NCI-H1048 (cell line): ENCODE results near the gene TBC1D22A.
"Not testable (repeated sequence)": the region's sequence is repeated elsewhere in the genome, so short reads cannot be mapped to it uniquely, and the experiment has no call there.

Source experiments
- DNase-seq: peaks from one replicate; lab custom pipeline; 2025; lab: John Stamatoyannopoulos, UW

Gene TBC1D22A

DNA sequence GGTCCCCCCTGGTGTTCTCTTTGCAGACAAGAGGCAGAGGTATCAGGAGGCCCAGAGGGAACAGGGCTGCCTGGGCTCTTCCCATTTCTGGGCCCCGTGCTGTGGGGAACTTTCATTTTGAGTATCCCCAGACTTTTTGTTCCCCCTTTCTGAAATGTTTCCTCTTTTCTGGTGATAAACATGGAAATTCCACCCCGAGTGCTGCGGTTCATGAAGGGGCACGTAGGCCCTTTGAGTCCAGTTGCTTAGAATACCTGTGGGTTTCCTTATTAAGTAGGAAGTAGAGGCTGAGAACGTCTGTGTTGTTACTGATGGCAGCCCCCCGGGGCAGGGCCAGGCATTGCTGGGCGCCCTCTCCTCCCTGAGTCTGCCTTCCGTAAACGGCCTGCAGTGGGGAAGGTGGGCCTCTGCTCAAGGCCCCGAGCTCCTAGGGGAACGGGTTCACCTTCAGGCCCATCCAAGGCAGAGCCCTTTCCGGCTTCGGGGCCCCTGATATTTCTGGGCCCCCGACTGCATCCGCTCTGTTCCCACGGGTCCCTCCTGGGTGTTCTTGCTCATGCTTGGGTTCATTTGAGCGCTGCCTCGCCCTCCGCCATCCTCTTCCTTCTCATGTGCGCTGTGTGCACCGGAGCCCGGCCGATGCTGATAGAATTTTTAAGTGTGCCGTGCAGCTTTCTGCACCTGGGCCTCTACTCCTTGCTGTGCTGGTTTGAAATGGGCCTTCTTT lies 12.0 kb downstream of the TBC1D22A start:
- DNase-seq: no peak

DNA sequence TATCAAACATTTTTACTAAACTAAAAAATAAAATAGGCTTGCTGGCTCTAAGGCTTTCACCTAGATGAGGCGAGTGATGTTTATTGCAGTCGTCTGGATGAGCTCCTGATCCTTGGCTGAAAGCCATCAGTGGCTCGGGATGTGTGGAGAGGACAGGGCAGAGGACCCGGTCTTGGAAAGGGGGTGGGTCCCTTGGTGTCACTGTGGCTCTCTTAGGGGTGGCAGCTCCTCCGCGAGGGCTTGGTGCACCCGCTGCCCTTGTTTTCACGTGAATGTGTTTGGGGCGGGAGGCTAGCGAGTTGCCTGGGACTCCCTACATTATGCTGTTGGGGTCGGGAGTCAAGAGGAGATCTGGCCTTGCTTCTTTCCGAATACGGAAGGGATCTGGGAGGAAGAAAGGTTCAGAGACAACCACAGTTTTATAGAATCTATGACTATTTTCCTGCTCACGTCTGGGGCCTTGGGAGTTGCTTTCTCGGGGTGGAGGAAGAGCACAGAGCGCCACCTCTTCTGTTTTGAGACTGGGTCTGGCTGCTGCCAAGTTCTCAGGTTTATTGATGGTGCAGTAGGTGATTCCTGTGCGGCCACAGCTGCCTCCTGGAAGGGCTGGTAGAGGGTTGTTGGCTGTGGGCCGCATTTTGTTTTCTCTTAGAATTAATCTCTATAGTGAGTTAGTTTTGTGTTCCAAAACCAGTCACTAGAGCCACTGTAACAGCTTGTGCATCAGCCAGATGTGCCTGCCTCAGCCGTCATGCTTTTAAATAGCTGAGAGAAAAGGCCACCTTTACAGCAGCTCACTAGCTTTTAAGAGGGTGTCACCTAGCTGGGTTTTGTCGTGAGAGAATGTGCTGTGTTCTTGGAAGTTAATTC lies 12.8 kb downstream of the TBC1D22A start:
- no peak for DNase-seq

DNA sequence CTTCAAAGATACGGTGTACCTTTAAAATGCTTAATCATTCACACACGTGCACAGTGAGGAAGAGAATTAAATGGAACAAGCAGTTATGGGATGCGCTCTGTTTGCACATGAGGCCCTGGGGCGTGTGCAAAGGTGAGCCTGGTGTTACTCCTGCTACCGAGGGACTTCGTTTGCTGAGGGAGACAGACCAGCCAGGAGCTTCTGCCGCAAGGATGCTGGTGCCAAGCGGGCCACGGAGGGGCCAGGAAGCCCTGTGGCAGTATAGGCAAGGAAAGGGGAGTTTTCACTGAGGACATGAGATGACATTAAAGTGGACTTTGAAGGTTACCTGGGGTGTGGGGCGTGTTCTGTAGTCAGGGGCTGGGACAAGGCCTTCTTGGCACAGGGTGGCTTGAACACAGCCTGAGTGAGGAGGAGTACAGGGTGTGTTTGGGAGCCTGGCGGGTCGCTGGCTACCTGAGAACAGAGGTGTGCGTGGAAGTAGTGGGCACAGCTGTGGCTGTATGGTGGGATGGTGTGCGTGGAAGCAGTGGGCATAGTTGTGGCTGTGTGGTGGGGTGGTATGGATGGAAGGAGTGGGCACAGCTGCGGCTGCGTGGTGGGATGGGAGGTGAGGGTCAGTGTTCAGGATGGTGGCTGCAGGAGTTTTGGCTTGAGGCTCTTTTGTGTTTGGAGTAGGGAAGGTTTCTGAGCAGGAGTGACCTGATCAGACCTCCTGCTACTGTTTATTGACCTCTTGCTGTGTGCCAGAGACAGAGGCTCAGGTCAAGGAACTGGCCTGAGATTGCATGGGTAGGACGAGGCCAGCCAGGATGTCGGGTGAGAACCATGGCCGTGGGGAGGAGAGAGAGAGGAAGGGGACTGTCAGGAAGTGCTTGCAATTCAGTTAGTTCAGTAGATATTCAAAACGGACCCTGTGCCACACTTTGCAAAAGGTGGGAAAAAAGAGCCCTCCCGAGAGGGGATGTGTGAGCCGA lies 13.7 kb downstream of the TBC1D22A start:
- no peak for DNase-seq

DNA sequence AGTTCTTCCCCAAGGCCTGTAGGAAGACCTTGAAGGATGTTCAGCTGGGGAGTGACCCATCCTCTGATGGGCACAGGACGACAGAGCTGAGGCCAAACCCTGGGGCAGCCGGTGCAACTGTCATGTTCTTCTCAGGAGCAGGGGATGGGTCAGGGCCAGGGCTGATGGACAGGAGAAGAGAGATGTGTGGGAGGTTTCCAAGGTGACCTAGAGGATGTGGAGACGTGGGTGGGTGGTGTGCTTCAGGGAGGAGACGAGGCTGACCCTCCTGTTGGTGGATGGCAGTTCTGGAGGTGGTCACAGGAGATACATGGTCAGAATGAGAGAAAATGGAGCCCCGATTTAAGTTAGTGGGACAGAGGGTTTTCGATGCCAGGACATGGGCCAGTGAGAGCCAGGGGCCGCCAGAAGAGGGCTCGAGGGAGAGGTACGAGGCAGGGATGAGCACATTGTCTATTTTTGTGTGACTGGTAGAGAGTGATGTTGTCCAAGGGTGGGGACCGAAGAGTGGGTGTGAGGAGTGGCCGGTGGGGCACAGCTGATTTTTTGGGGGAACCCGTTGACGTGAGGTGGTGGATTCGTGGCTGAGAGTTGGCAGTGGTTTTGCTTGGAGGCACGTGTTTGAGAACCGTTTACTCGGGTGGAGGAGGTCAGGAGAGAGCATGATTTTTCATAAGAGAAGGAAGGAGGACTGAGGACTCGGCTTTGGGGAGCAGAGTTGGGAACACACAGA lies 14.6 kb downstream of the TBC1D22A start:
- no peak for DNase-seq

DNA sequence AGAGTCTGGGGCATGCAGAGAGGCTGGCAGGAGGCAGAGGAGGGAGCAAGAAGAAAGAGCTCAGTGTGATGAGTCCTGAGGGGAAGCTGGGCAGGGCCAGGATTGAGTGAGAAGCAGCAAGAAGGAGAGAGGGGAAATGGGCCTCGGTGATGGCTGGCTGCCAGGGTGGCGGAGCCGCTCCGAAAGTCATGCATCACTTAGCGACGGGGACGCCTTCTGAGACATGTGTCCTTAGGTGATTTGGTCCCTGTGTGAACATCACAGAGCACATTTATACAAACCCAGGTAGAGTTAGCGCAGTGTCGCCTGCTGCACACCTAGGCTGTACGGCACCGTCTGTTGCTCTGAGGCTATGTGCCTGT lies 15.1 kb downstream of the TBC1D22A start:
- DNase-seq: no peak

DNA sequence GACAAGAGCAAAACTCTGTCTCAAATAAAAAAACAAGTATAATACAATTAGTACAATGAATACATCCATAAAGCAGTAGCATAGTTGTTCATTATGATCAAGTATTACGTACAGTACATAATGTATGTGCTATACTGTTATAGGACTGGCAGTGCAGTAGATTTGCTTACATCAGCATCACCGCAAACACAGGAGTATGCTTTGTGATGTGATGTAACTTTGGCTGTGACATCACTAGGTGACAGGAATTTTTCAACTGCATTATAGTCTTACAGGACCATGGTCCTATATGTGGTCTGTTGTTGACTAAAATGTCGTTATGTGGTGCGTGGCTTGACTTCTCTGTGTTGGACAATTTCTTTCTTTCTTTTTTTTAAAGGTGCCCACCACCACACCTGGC lies 16.6 kb downstream of the TBC1D22A start:
- DNase-seq: no peak

DNA sequence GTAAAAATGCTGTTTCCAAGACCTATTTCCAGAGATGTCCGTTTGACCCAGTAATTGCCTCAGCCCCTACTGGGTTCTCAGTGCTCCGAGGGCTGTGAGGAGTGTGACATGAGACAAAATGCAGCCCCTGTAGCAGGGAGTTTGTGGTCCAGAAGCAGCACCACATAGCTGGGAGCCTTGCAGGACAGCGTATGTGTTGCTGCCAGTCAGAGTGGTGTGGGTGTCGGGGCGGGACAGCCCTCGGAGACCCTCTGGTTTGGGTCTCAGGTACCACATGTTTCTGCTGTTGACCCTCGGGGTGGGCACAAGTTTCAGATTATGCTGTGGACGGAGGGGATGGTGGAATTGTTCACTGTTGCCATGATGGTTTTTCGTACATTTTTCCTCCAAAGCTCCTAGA lies 17.2 kb downstream of the TBC1D22A start:
- no peak for DNase-seq

DNA sequence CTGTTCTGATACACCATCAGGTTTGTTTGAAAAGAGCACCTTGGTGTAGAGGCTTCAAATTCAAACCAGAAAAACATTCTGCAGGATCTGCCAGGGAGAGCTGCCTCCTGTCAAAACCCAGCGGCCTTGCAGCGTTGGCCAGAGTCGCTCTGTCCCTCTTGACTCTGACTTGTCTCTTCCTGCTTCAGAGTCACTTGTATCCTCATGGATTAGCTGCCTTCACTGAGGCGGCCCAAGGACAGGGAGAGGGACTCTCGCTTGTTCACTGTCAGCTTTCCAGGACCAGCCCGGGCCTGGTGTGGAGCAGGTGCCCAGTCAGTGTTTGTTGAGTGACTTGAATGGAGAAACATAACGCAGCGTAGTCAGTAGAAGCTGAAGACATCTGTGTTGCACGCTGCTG lies 18.0 kb downstream of the TBC1D22A start:
- DNase-seq: no peak

DNA sequence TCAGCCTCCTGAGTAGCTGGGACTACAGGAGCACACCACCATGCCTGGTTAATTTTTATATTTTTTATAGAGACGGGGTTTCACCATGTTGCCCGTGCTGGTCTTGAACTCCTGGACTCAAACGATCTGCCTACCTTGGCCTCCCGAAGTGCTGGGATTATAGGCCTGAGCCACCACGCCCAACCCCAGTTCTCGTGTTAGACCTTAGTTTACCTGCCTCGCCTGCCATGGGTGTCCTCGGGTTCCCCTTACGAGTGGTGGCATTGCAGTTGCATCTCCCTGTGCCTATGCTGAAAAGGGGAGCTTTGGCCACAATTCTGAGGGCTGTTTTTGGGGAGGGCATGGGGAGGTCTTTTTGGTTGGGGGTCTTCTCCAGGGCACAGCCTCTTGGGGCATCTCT lies 18.8 kb downstream of the TBC1D22A start:
- DNase-seq: no peak

DNA sequence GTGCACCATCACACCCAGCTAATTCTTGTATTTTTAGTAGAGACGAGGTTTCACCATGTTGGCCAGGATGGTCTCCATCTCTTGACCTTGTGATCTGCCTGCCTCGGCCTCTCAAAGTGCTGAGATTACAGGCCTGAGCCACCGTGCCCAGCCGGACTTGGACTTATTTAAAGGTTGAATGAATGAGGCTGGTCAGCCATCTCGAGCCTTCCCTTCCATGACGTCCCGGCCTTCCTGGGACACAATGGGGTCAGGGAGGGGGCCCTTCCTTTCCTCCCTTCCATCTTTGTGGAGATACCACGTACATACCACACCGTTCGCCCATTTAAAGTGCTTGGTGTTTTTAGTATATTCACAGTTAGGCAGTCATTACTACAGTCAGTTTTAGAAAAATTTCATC lies 19.8 kb downstream of the TBC1D22A start:
- not testable (repeated sequence) for DNase-seq

DNA sequence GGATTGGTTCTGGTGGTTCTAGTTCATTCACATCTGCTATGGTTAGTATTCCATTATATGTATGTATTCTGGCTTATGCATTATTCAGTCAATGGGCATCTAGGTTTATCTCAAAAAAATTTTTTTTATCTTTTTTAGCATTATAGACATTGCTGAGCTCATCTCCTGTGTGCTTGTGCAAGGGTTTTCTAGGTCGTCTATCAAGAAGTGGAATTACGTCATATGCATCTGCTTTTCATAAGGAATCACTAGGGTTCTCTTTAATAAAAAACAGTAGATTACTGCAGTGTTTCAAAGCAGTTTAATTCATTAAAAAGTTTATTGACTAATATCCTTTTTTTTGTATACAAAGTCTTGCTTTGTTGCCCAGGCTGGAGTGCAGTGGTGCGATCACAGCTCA lies 21.3 kb downstream of the TBC1D22A start:
- DNase-seq: no peak

DNA sequence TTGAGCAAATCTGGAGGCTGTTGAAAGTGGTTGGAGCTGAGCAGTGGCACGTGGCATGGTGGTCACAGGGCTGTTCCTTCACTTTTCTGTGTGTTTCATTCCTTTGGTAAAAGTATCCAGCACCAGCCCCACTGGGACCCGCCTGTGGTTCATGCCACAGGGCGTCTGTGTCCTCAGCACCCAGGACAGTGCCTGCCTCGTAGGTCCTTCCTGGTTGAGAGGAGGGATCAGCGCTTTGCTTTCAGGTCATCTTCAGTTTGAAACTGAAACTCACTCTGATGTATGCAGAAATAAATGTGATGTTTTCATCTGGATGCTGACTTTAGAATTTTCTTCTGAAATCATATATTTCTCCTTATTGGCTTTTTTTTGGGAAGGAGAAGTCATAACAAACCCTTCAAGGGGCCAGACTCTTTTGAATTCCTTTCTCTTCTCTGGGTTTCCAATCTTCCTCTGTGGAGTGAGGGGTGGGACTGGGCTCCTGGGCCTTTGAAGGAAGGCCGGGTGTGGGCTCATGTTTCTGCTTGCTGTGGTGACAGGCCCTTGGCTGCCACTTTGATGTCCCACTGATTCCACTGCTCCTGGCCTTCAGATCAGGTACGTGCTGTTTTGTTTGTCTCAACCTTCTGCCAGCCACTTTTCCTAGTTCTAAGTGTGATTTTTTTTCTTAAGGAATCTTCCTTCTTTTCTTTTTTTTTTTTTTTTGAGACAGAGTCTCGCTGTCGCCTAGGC lies 26.2 kb downstream of the TBC1D22A start:
- DNase-seq: no peak

DNA sequence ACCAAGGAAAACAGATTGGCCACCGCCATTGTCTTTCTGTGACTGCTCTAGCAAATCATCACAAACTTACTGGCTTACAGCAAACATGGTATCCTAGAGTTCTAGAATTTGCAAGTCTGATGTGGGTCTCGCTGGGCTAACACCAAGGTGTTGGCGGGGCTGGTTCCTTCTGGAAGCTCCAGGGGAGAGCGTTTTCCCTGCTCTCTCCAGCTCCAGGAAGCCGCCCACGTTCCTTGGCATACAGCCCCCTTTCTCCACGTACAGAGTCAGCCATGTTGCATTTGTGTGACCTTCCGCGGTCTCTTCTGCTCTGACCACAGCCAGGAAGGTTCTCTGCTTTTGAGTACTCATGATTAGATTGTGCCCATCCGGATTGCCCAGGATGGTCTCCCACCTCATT lies 27.5 kb downstream of the TBC1D22A start:
- no peak for DNase-seq

DNA sequence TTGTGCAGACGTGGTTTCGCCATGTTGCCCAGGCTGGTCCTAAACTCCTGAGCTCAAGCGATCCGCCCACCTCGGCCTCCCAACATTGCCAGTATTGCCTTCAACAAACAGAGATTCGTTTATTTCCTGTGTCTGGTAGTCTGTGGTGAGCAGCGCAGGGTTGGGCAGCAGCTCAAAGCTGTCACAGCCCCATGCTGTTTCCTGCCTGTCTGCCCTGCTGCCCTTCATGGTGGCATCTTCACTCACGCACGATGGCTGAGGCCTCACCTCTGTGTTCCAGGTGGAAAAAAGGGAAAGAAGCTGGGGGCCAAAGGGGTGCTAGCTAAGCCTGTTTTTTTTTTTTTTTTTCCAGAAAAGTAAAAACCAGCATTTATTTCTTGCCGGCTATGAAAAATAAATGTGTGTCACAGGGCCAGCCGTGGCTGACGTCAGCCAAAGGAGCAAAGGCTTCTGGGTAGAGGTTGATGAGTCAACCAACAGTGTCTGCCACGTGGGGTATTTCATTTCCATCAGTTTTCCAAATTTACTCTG lies 28.8 kb downstream of the TBC1D22A start:
- DNase-seq: no peak

DNA sequence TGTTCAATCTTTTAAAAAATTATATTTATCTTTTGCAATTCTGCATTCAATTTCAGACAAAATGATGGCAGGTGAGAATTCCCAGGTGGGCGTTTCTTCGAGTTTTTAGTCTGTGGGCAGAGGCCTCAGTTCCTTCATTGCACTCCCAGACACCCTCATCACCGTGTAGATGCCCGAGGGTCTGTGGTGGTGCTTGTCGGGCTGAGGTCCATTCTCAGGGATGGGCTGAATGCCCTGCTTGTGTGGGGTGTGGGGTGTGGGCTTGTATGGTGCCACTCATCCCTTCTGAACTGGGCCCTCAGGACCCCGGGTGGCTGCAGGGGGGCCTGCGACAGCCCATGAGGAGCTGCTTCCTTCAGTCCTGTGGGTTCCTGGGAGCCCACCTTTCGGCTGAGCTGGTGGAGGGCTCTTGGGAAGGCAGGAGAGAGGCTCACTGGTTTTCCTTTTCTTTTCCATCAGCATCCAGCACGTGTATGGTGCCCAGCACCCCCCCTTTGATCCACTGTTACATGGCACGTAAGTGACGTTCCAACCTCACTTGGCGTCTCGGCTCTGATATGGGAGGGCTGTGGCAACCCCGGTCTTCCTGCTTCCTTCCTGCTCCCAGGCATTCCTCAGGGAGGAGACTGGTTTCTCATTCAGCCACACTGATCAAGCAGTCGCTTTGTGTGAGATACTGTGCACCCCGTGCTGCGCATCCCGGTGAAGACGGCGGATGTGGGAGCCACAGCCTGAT lies 29.8 kb downstream of the TBC1D22A start:
- DNase-seq: no peak

DNA sequence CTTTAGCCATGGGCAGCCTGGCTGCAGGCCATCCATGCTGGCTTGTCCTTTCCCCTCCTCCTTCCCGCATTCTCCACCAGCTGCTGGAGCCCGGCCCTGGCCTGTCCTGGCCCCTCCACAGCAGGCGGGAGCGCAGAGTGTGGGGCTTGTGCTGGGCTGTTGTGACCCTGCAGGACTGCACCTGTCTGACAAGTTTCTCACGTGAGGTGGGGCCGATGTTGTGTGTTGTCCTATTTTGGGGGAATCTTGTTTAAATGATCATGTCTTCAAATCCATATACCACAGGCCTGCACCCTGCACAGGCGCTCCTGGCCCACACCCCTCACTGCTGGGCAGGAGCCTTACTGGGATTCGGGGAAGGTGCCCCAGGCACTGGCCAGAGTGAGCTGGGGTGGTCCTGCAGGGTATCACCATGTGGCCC lies 30.4 kb downstream of the TBC1D22A start:
- no peak for DNase-seq

DNA sequence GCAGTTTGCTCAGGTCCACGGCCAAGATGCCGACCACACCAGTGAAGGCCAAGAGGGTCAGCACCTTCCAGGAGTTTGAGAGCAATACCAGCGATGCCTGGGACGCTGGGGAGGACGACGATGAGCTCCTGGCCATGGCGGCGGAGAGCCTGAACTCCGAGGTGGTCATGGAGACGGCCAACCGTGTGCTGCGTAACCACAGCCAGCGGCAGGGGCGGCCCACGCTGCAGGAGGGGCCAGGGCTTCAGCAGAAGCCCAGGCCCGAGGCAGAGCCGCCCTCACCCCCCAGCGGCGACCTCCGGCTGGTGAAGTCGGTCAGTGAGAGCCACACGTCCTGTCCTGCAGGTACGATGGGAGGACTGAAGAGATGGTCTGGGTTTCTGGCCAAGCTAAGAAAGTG lies 31.0 kb downstream of the TBC1D22A start:
- no peak for DNase-seq

DNA sequence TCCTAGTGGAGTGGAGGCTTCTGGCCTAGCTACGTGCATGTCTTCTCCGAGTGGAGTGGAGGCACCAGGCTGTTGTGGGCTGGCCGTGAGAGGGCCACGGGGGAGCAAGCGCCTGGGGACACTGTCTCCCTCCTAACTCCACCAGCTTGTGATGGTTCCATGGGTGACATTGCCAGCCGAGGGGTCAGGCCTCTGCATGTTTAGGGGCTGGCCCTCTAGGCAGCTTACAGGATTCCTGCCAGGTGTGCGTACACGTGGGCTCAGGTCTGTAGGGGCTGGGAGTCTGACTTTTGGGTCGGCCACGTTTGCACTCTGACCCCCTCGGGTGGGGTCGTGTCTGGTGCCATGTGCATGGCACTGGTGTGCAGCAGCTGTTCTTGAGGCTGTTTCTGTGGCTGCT lies 31.6 kb downstream of the TBC1D22A start:
- DNase-seq: no peak

DNA sequence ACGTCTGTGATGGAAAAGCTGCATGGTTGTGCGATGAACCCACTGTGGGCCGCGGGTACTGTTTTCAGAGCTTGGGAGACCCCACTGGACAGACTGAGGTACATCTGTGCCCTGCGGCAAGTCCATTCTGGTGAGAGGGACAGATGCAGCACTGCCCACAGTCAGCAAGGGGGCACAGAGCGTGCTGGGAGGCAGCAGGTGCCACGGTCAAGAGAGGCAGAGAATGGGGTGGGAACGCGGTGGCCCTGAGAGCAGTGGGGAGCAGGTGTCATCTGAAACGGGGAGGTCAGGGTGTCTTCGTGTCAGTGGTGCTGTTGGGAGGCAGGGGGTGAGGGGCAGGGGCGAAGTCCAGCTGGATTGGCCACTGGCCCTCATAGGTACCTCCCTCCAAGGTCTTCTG lies 32.0 kb downstream of the TBC1D22A start:
- no peak for DNase-seq

DNA sequence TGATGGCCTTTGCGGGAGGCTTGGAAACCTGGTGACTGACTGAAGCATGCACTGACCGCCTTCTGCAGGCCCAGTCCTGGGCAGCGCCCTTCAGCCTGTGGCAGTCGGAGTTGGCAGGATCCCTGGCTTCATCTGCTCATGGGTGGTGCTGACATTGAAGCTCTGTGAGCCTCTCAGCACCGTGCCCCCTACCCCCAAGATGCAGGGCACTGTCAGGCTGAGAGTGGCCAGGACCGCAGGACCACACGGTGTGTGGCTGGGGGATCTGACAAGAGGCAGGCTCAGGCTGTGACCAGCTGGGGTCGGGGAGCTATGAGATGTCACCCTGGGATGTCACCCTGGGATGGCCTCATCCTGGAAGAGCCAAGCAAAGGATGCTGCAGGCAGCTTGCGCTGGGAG lies 32.7 kb downstream of the TBC1D22A start:
- DNase-seq: no peak
